Kidney (tissue), 14 donors: Measurements from ENCODE around the gene ATL2. TPM values are rescaled to one million over a fixed set of nuclear protein-coding genes. Genes with fewer than 3 reads are reported as not detected.

Source experiments
- DNase-seq, 5 donors: peaks; one replicate each; pipeline ENCODE4 v3.0.0-alpha.2; 2013 to 2020
- FAIRE-seq: peaks from 2 replicates; lab custom pipeline; 2012; peaks lifted over from hg19 to GRCh38; lab: Jason Lieb, UNC
- H3K27ac ChIP-seq, 2 donors: one replicate each; pipeline ENCODE4 v1.7.0; 2013; ENCODE audit warnings: low read depth in 2 of 2, low read length in 2 of 2, inconsistent platforms in 1 of 2
- H3K27me3 ChIP-seq: one replicate; pipeline ENCODE4 v1.7.1; 2013; ENCODE audit warnings: low read length, inconsistent platforms; ENCODE audit not compliant: control insufficient read depth, insufficient read depth
- H3K36me3 ChIP-seq, 3 donors: one replicate each; pipeline versions ENCODE4 v1.7.0 to v1.7.1; 2013; ENCODE audit warnings: low read length in 3 of 3, control low read depth in 1 of 3, inconsistent platforms in 1 of 3; ENCODE audit not compliant: insufficient read depth in 3 of 3, control insufficient read depth in 2 of 3
- H3K4me1 ChIP-seq, 3 donors: one replicate each; pipeline versions ENCODE4 v1.7.0 to v1.7.1; 2013; ENCODE audit warnings: low read length in 3 of 3, inconsistent platforms in 1 of 3, low read depth in 1 of 3; ENCODE audit not compliant: control insufficient read depth in 2 of 3, insufficient read depth in 2 of 3
- H3K4me3 ChIP-seq, 3 donors: one replicate each; pipeline versions ENCODE4 v1.7.0 to v1.8.1; 2013; ENCODE audit warnings: low read length in 3 of 3, control low read depth in 1 of 3, inconsistent platforms in 1 of 3
- H3K9ac ChIP-seq, 3 donors: one replicate each; pipeline versions ENCODE4 v1.7.0 to v1.7.1; 2013; ENCODE audit warnings: low read length in 3 of 3, control low read depth in 1 of 3, inconsistent platforms in 1 of 3
- H3K9me3 ChIP-seq, 3 donors: one replicate each; pipeline versions ENCODE4 v1.7.0 to v1.7.1; 2013; ENCODE audit warnings: low read length in 3 of 3, control low read depth in 1 of 3, inconsistent platforms in 1 of 3; ENCODE audit not compliant: control insufficient read depth in 2 of 3, insufficient read depth in 1 of 3
- intact Hi-C: fragments of 100-400 bp; cut with DNase I; formaldehyde crosslinking; loops from one replicate; pipeline ENCODE4 v1.11.1; 2022
- polyA plus RNA-seq: library from polyadenylated mRNA; stranded (reverse); fragments of 350-450 nt; fragmentation: Illumina TruSeq; extraction: RNeasy Lipid Tissue Mini Kit (QIAGEN cat#74804); gene quantifications from one replicate; pipeline ENCODE4 v1.2.3, GENCODE V29; 2014; ENCODE audit warnings: low read depth, low replicate concordance; ENCODE audit not compliant: insufficient read depth
- total RNA-seq: library from RNA; stranded (reverse); fragmentation: NEBNext Ultra II Directional; extraction: Animal tissue kit (Norgen Biotek cat#: 25700); gene quantifications from one replicate; pipeline ENCODE4 v1.2.1, GENCODE V29; 2021
- TF ChIP-seq, protein P1 (sequence below): IDR thresholded peaks from 3 replicates; pipeline ENCODE4 v1.5.1; 2012; ENCODE audit warnings: mild to moderate bottlenecking, moderate library complexity, borderline replicate concordance; ENCODE audit not compliant: insufficient read depth; ENCODE audit errors: extremely low read depth
- donor health status: control.
- donor health status: control.
- donor health status: control.
- donor health status: control.
- donor health status: control.
- donor health status: DM: yes; HTN: yes; CAD: no.
- donor health status: Normal renal cell carcinoma (clear cell type).

The ATL2 gene
- total and polyA plus RNA-seq, 2 donors from 2014 or later = 22.0 to 52.1 TPM

DNA sequence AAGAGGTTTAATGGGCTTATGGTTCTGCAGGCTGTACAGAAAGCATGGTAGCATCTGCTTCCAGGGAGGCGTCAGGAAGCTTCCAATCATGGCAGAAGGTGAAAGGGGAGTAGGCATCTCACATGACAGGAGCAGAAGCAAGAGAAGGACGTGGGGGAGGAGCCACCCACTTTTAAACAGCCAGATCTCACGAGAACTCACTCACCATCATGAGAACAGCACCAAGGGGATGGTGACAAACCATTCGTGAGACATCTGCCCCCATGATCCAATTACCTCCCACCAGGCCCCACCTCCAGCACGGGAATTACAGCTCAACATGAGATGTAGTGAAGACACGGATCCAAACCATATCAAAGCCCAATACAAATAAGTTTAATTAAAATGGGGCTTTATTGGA lies 113.8 kb downstream of the ATL2 start:
- no peak for FAIRE-seq

DNA sequence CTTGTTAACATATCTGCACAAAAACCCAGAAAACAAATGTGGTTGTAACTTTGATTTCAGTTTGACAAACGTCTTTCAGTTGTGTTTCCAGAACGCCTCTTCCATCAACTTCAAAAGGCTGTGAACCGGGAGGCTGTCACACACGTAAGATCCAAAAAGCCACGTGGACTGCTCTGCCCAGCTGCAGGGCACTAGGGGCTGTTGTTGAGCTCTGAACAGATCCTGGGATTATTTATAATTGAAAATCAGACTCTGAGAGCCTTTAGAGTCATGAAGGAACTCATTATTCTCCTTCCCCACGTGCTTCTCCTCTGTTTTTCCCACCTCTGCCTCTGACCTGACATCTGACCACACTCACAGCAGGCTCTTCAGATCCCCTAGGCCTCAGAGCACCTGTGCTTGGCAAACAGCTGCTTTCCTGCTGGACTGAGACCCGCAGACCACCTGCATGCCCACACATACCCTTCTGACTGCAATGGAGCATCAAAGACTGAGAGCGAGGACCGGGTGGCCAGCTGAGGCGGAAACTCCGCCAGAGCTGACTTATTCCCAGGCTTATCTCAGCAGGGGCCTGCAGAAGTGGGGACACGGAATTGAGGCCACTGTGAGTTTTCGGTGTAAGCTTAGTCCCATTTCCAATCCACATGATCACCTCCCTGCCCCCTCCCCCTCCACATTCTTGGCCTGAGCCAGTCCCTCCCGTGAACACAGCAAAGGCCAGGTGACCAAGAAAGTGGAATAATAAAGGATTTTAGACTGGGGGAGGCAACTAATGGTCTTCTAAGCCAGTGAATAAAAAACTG lies 114.8 kb downstream of the ATL2 start:
- Histone ChIP-seq H3K27ac (no peak overlapping the region), H3K4me1 (peaks cover 0 to 3% (median 0%) of the 10 kb centered on the region in 3 donors), H3K27me3 (no peaks in the 10 kb centered on the region), H3K9me3 (peaks cover 0 to 2% (median 0%) of the 10 kb centered on the region in 3 donors), H3K36me3 (no peaks in the 10 kb centered on the region), H3K4me3 (no peak overlapping the region), H3K9ac (no peak overlapping the region)
- DNase-seq (peak in 1 of 5 donors; percentile 19), FAIRE-seq (no peak)
- intact Hi-C loops = loop anchor here (10.0 kb wide), 1 partner anchor 187 kb away; the partner anchor contains the start of gene CYP1B1
- TF ChIP-seq, protein P1, sequence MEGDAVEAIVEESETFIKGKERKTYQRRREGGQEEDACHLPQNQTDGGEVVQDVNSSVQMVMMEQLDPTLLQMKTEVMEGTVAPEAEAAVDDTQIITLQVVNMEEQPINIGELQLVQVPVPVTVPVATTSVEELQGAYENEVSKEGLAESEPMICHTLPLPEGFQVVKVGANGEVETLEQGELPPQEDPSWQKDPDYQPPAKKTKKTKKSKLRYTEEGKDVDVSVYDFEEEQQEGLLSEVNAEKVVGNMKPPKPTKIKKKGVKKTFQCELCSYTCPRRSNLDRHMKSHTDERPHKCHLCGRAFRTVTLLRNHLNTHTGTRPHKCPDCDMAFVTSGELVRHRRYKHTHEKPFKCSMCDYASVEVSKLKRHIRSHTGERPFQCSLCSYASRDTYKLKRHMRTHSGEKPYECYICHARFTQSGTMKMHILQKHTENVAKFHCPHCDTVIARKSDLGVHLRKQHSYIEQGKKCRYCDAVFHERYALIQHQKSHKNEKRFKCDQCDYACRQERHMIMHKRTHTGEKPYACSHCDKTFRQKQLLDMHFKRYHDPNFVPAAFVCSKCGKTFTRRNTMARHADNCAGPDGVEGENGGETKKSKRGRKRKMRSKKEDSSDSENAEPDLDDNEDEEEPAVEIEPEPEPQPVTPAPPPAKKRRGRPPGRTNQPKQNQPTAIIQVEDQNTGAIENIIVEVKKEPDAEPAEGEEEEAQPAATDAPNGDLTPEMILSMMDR = no peak

More for the DNA sequence above, 113.8 kb downstream of the ATL2 start:
- TF ChIP-seq, protein P1 = no peak
- intact Hi-C loops = loop anchor here (10.0 kb wide), 1 partner anchor 188 kb away; the partner anchor contains the start of gene CYP1B1
- H3K4me1 ChIP-seq = peaks cover 0 to 3% (median 0%) of the 10 kb centered on the region in 3 donors
- peaks cover 0 to 2% (median 0%) of the 10 kb centered on the region in 3 donors for H3K9me3 ChIP-seq
- DNase-seq = no peak
- H3K9ac ChIP-seq = no peak overlapping the region
- no peak overlapping the region for H3K27ac ChIP-seq
- H3K27me3 ChIP-seq = no peaks in the 10 kb centered on the region
- H3K36me3 ChIP-seq = no peaks in the 10 kb centered on the region
- no peak overlapping the region for H3K4me3 ChIP-seq

DNA sequence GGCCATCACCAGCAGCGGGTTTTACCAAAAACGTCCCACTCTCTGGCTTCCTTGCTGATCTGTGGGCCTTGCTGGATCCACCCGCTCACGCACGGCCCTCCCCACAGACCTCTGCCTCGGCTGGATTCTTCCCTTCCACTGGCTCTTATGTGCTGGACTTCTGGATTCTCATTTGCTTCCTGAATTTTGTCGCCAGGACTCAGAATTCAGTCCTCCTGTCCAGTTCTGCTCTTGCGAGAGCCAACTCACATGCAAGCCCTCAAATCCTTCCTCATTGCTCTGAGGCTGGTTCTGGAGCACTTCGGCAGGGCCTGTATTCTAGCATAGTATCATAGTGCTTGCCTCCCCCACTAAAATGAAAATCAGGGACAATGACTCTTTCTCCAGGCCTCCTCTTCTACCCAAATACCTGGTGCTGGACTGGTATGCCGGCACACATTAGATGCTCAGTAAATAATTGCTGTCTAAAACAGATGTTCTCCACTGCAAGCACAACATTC lies 115.5 kb downstream of the ATL2 start:
- FAIRE-seq (no peak), DNase-seq (no peak)
- no peaks in the 10 kb centered on the region for H3K36me3 ChIP-seq
- intact Hi-C loops = loop anchor here (10.0 kb wide), 1 partner anchor 187 kb away; the partner anchor contains the start of gene CYP1B1
- no peak overlapping the region for H3K27ac ChIP-seq
- H3K4me1 ChIP-seq = peaks cover 0 to 3% (median 0%) of the 10 kb centered on the region in 3 donors
- no peak overlapping the region for H3K4me3 ChIP-seq
- TF ChIP-seq, protein P1 = no peak
- peaks cover 0 to under 1% (median 0%) of the 10 kb centered on the region in 3 donors for H3K9me3 ChIP-seq
- no peaks in the 10 kb centered on the region for H3K27me3 ChIP-seq
- H3K9ac ChIP-seq = no peak overlapping the region
